ENCODE measurements around the gene CEP170.

DNA sequence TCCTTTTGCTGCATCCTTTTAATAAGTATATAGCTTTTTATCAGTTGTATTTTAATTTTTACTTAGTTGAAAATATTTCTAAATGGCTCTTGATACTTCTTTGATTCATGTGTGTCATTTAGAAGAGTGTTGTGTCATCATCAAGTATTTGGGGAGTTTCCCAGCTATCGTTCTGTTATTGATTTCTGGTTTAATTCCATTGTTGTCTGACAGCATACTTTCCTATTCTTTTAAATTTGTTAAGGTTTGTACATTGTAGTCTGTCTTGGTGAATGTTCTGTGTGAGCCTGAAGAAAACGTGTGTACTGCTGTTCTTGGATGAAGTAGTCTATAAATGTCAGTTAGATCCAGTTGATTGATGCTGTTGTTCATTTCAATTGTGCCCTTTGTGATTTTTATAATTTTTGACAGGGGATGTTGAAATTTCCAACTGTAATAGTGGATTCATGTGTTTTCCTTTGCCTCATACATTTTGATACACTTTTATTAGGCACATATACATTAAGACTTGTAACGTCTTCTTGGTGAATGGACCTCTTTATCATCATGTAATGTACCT, 25.6 kb upstream of the CEP170 start:
- TF ChIP-seq, protein P1, sequence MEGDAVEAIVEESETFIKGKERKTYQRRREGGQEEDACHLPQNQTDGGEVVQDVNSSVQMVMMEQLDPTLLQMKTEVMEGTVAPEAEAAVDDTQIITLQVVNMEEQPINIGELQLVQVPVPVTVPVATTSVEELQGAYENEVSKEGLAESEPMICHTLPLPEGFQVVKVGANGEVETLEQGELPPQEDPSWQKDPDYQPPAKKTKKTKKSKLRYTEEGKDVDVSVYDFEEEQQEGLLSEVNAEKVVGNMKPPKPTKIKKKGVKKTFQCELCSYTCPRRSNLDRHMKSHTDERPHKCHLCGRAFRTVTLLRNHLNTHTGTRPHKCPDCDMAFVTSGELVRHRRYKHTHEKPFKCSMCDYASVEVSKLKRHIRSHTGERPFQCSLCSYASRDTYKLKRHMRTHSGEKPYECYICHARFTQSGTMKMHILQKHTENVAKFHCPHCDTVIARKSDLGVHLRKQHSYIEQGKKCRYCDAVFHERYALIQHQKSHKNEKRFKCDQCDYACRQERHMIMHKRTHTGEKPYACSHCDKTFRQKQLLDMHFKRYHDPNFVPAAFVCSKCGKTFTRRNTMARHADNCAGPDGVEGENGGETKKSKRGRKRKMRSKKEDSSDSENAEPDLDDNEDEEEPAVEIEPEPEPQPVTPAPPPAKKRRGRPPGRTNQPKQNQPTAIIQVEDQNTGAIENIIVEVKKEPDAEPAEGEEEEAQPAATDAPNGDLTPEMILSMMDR (IDR thresholded peaks at IDR 0.05; ENCODE audit: poor library complexity) = no peak
- TF ChIP-seq EZH2 (IDR thresholded peaks at IDR 0.05; ENCODE audit: borderline replicate concordance) = no peak
